Osteocyte (in vitro differentiated cells): Measurements from ENCODE around the gene DISP3. TPM values are rescaled to one million over a fixed set of nuclear protein-coding genes. Genes with fewer than 3 reads are reported as not detected.

Experiments
- DNase-seq: peaks from one replicate; pipeline ENCODE4 v3.0.0; 2021; ENCODE audit warnings: mixed read lengths; ENCODE audit not compliant: unreplicated experiment; ENCODE audit errors: extremely low spot score
- H3K27ac Mint-ChIP-seq: one replicate; pipeline ENCODE4 v1.8.0; 2021; ENCODE audit warnings: mild to moderate bottlenecking, mixed read lengths; ENCODE audit not compliant: unreplicated experiment
- H3K27me3 Mint-ChIP-seq: one replicate; pipeline ENCODE4 v1.8.0; 2021; ENCODE audit warnings: mixed read lengths; ENCODE audit not compliant: unreplicated experiment
- H3K36me3 Mint-ChIP-seq: one replicate; pipeline ENCODE4 v1.8.0; 2021; ENCODE audit warnings: mixed read lengths; ENCODE audit not compliant: unreplicated experiment
- H3K4me1 Mint-ChIP-seq: one replicate; pipeline ENCODE4 v1.8.0; 2021; ENCODE audit warnings: mixed read lengths; ENCODE audit not compliant: unreplicated experiment
- H3K4me3 Mint-ChIP-seq: one replicate; pipeline ENCODE4 v1.8.0; 2021; ENCODE audit warnings: mild to moderate bottlenecking, moderate library complexity, mixed read lengths; ENCODE audit not compliant: unreplicated experiment
- H3K9me3 Mint-ChIP-seq: one replicate; pipeline ENCODE4 v1.8.0; 2021; ENCODE audit warnings: mixed read lengths; ENCODE audit not compliant: unreplicated experiment
- CTCF ChIP-seq: fragments of 200-600 bp; sonication (generic); IDR thresholded peaks from 2 replicates; pipeline ENCODE4 v1.5.0; 2021; ENCODE audit warnings: antibody characterized with exemption, mild to moderate bottlenecking, moderate library complexity
- total RNA-seq: library from RNA; stranded (reverse); gene quantifications from 2 replicates; pipeline ENCODE4 v1.2.1, GENCODE V29; 2021

Gene DISP3
- total RNA-seq, 1 donor from 2014 or later: 0.43 TPM

DNA sequence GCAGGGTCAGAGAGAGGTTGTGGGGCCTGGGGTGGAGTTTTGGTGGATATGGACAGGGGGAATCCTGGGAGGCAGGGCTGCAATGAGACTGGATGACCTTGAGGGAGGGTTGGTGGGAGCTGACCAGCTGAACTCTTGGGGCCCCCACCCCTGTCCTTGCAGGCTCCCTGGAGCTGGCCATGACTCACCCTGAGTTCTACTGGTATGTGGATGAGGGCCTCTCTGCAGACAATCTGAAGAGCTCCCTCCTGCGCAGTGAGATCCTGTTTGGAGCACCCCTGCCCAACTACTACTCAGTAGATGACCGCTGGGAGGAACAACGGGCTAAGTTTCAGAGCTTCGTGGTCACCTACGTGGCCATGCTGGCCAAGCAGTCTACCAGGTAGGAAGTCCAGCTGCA lies 23.6 kb downstream of the DISP3 start:
- no peak overlapping the region for H3K27ac Mint-ChIP-seq
- H3K27me3 Mint-ChIP-seq: peaks cover 4% of the 10 kb centered on the region
- no peak overlapping the region for H3K4me3 Mint-ChIP-seq
- H3K36me3 Mint-ChIP-seq: peaks cover 3% of the 10 kb centered on the region
- TF ChIP-seq CTCF: no peak
- no peak for DNase-seq
- no peaks in the 10 kb centered on the region for H3K4me1 Mint-ChIP-seq
- peaks cover 29% of the 10 kb centered on the region for H3K9me3 Mint-ChIP-seq

DNA sequence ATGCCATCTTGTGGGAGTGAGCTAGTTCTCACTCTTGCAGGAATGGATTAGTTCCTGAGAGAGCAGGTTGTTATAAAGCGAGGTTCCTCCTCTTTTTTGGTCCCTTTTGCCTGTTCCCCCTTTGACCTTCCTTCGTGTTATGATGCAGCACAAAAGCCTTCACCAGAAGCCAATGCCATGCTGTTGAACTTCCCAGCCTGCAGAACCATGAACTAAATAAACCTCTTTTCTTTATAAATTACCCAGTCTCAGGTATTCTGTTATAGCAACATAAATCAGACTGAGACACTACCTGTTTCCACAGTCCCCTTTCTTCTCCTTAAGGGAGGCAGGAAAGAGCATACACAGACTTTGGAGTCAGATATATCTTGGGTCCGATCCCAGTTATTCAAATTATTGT lies 25.6 kb downstream of the DISP3 start:
- DNase-seq: no peak
- Mint-ChIP-seq H3K27ac (no peak overlapping the region), H3K4me1 (no peaks in the 10 kb centered on the region), H3K4me3 (no peak overlapping the region), H3K36me3 (peaks cover 3% of the 10 kb centered on the region), H3K27me3 (no peaks in the 10 kb centered on the region), H3K9me3 (peaks cover 38% of the 10 kb centered on the region)
- no peak for TF ChIP-seq CTCF

- TF ChIP-seq CTCF: no peak
- Mint-ChIP-seq H3K27me3 (no peaks in the 10 kb centered on the region), H3K4me1 (no peaks in the 10 kb centered on the region), H3K9me3 (peaks cover 38% of the 10 kb centered on the region), H3K27ac (no peak overlapping the region), H3K4me3 (no peak overlapping the region), H3K36me3 (peaks cover 3% of the 10 kb centered on the region)
- DNase-seq: no peak
Measured at GRCh38 chr1:11505591-11506538, 26.9 kb downstream of the DISP3 start.

GRCh38 chr1:11507309-11507708 lies 28.4 kb downstream of the DISP3 start:
- no peak for TF ChIP-seq CTCF
- Mint-ChIP-seq H3K4me1 (no peaks in the 10 kb centered on the region), H3K27ac (no peak overlapping the region), H3K27me3 (no peaks in the 10 kb centered on the region), H3K36me3 (peaks cover 3% of the 10 kb centered on the region), H3K9me3 (peaks cover 31% of the 10 kb centered on the region), H3K4me3 (no peak overlapping the region)
- no peak for DNase-seq

GRCh38 chr1:11513681-11514080 lies 34.7 kb downstream of the DISP3 start:
- DNase-seq: no peak
- Mint-ChIP-seq H3K9me3 (peaks cover 7% of the 10 kb centered on the region), H3K27ac (no peak overlapping the region)

More at GRCh38 chr1:11513681-11514080, 34.7 kb downstream of the DISP3 start:
- Mint-ChIP-seq H3K27me3 (no peaks in the 10 kb centered on the region), H3K4me1 (no peaks in the 10 kb centered on the region), H3K4me3 (no peak overlapping the region), H3K36me3 (no peaks in the 10 kb centered on the region)
- no peak for TF ChIP-seq CTCF
